Coronary artery (tissue), 2 donors: ENCODE results near the gene CHST13.

Experiments used
- DNase-seq: peaks from one replicate; pipeline ENCODE4 v3.0.0-alpha.2; 2017; ENCODE audit warnings: low spot score
- H3K27ac ChIP-seq, 2 donors: fragments of 200-600 bp; sonication (generic); one replicate each; pipeline ENCODE4 v1.5.1; 2016 to 2019
- H3K4me3 ChIP-seq: fragments of 200-600 bp; sonication (generic); 2 replicates; pipeline ENCODE4 v1.5.1; 2016; ENCODE audit warnings: mild to moderate bottlenecking, moderate library complexity
- TF ChIP-seq, protein P1 (sequence below): fragments of 200-600 bp; sonication (generic); IDR thresholded peaks from one replicate; pipeline ENCODE4 v1.5.1; 2019; ENCODE audit warnings: antibody characterized with exemption

The CHST13 gene, protein sequence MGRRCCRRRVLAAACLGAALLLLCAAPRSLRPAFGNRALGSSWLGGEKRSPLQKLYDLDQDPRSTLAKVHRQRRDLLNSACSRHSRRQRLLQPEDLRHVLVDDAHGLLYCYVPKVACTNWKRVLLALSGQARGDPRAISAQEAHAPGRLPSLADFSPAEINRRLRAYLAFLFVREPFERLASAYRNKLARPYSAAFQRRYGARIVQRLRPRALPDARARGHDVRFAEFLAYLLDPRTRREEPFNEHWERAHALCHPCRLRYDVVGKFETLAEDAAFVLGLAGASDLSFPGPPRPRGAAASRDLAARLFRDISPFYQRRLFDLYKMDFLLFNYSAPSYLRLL

DNA sequence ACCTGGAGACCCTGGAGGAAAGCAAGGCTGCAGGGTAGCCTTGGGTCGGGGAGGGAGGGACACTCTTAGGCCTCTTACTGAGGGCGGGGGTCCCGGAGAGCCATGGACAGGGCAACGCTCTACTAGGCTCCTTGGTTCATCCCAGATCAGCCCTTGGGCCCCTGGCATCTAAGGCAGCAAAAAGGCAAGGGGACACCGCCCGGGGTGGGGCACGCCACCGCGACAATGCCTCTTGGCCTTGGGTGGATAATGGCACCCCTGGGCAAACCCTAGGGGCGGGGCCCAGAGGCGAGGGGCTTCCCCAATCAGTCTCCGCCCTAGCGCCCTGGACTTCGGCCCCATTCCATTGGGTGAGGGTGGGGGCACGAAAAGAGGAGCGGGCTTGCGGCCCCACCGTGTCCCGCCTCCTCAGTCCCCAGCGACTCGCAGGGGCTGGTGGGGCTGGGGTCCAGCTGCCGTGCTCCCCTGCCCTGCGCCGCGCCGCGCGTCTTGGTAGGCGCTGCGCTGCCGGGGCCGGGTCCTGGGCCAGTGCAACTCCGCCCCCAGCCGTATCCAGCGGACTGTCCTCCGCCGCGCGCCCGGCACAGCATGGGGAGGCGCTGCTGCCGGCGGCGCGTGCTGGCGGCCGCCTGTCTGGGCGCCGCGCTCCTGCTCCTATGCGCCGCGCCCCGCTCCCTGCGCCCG, at the start of gene CHST13:
TSS of gene CHST13 (plus strand) at position 411 of the 684 bp plus-strand sequence. CDS start at position 589, 178 bp downstream.
- TF ChIP-seq, protein P1, sequence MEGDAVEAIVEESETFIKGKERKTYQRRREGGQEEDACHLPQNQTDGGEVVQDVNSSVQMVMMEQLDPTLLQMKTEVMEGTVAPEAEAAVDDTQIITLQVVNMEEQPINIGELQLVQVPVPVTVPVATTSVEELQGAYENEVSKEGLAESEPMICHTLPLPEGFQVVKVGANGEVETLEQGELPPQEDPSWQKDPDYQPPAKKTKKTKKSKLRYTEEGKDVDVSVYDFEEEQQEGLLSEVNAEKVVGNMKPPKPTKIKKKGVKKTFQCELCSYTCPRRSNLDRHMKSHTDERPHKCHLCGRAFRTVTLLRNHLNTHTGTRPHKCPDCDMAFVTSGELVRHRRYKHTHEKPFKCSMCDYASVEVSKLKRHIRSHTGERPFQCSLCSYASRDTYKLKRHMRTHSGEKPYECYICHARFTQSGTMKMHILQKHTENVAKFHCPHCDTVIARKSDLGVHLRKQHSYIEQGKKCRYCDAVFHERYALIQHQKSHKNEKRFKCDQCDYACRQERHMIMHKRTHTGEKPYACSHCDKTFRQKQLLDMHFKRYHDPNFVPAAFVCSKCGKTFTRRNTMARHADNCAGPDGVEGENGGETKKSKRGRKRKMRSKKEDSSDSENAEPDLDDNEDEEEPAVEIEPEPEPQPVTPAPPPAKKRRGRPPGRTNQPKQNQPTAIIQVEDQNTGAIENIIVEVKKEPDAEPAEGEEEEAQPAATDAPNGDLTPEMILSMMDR: no peak
- peak within 1 kb of the TSS; percentile 70 for H3K4me3 ChIP-seq
- no peak for DNase-seq
- no peak within 1 kb of the TSS for H3K27ac ChIP-seq

DNA sequence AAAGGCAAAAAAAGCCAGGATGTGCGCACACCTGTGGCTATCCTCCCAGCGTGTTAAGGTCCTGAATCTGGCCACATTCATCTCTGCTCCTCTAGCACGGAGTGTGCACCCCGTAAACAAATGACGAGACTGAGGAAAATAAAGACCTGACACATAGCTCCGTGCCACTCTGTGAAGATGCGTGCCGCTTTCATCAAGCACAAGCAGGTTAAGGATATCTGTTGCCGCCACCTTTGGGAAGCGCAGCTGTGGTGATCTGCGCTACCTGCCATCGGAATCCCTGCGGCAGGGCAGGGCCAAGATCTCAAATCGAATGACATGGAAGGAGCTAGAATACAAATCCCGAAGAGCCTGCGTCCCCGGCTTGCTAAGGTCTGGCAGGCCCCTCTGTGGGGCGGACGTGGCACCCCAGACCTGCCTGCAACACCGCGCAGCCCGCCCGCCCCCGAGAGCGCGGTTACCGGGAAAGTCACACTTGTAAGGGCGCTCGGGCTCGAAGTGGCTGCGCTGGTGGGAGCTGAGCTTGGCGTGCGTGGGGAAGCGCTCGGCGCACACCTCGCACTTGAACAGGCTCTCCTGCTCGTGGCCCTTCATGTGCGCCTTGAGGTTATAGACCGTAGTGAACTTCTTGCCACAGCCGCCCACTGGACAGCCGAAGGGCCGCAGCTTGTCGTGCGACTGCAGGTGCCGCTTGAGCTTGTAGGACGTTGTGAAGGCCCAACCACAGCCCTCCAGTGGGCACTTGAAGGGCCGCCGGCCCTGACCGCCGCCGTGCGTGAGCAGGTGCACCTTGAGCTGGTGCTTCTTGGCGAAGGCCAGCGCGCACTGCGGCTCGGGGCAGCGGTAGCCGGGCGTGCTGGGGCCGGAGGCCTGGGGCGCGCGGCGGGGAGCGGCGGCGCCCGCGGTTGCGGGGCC, 49.2 kb upstream of the CHST13 start:
- Histone ChIP-seq H3K4me3 (peak overlapping the region; percentile 82), H3K27ac (peak overlapping the region; percentile 87 to 88)
- peak; percentile 82 for DNase-seq
- TF ChIP-seq, protein P1: no peak

DNA sequence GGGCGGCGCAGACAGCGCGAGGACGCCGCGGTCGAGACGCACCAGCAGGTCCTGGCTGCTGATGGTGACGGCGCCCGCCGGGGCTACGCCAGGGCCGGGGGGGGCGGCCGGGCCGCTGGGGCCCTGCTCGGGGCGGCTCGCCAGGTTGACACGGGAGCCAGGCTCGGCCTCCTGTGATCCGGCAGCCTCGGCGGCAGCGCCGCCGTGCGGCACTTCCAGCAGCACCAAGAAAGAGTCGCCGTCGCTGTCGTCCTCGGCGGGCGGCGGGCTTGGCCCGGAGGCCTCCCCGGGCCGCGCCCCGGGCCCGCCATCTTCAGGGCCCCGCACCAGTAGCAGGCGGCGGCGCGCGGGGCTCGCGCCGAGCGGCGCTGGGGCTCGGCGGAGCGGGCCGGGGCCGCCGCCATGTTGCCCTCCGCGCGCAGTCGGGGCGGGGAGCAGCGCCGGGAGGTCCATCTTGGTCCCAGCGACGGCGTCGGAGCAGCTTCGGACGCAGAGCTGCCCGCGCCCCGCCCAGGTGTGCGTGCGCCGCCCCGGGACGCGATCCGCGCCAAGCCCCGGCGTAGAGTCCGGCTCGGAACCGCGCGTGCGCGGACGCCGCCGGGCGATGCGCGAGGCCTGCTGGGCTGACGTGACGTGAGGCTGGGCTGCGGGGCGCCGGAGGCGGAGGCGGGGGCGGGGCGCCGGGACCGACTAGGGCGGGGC, 48.4 kb upstream of the CHST13 start, which contains the start of gene ZXDC:
TSS of gene ZXDC (minus strand) at position 479 of the 702 bp plus-strand sequence. CDS start at position 453, 26 bp downstream.
- peak; percentile 96 for DNase-seq
- Histone ChIP-seq H3K4me3 (peak within 1 kb of the TSS; percentile 82), H3K27ac (peak within 1 kb of the TSS; percentile 87 to 88)
- TF ChIP-seq, protein P1: no peak

DNA sequence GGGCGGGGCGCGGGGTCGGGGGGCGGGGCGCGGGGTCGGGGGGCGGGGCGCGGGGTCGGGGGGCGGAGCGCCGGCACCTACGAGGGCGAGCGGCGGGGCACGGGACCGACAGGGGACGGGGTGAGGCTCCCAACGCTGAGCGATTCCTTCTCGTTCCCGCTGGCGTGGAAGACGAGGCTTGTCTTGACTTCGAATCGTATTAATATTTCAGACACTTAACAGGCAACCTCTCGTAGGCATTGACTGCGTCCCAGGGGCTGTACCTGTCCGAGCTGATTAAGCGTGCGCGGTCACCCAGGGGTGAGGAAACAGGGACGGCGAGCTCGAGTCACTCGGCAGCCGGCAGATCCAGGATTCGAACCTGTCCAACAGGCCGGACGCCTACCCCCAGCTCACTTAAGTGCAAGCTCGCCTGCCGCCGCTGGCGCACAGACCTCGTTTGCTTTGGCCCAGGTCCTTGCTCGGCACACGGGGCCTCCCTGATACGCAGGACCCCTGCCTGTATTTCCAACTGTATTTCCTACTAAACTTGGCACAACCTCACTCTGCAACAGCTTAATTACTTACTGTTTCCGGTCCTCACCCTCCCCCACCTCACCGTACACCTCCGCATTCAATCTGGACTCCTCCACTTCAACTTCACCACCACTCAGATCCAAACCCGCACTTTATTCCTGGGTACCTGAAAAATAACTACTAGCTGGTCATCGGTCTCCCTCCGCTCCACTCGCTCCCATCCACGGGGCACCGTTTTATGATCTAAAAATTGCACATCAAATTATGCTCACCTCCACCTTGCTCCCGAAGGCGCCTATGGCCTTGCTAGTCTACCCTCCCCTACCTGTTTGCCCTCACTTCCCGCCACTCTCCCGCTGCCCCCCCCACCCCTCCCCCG, 47.5 kb upstream of the CHST13 start:
- peak; percentile 87 for DNase-seq
- peak overlapping the region; percentile 69 to 88 for H3K27ac ChIP-seq
- TF ChIP-seq, protein P1: no peak
- H3K4me3 ChIP-seq: peak overlapping the region; percentile 82

DNA sequence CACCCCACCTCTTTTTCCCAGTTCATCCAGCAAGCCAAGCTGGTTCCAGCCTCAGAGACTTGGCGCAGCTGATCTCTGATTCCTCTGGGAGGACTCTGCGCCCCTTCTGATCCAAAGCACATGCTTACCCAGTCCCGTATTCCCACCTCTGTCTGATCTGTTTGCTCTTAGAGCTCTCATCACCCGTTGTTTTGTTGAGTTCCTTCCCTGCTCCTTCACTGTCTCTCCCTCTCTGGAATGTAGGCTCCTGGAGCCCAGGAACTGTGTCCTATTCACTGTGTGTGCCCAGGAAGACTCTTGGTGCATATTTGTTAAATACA, 46.9 kb upstream of the CHST13 start:
- H3K27ac ChIP-seq: peak overlapping the region in 1 of 2 donors; percentile 88
- DNase-seq: no peak
- peak overlapping the region; percentile 82 for H3K4me3 ChIP-seq
- TF ChIP-seq, protein P1: no peak
